ENCODE results near the gene ARHGAP8.

GRCh38 chr22:44855855-44856254 lies 103.5 kb downstream of the ARHGAP8 start:
- TF ChIP-seq, protein P1, sequence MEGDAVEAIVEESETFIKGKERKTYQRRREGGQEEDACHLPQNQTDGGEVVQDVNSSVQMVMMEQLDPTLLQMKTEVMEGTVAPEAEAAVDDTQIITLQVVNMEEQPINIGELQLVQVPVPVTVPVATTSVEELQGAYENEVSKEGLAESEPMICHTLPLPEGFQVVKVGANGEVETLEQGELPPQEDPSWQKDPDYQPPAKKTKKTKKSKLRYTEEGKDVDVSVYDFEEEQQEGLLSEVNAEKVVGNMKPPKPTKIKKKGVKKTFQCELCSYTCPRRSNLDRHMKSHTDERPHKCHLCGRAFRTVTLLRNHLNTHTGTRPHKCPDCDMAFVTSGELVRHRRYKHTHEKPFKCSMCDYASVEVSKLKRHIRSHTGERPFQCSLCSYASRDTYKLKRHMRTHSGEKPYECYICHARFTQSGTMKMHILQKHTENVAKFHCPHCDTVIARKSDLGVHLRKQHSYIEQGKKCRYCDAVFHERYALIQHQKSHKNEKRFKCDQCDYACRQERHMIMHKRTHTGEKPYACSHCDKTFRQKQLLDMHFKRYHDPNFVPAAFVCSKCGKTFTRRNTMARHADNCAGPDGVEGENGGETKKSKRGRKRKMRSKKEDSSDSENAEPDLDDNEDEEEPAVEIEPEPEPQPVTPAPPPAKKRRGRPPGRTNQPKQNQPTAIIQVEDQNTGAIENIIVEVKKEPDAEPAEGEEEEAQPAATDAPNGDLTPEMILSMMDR (conservative IDR thresholded peaks at IDR 0.05 in 1 of 2, IDR thresholded peaks at IDR 0.05 in 1 of 2; ENCODE audit: extremely low read depth in 1 of 2, insufficient read depth in 1 of 2, low read depth in 1 of 2, low read length in 2 of 2) = no peak
- no peak for TF ChIP-seq EZH2 (IDR thresholded peaks at IDR 0.05; ENCODE audit: borderline replicate concordance, low read length)

Data from mammary epithelial cell (primary cell).